H1 (cell line): Measurements from ENCODE around the gene RNASE1. TPM values are rescaled to one million over a fixed set of nuclear protein-coding genes. Genes with fewer than 3 reads are reported as not detected.

Experiments used
- CTCF ChIA-PET: fragments of 300-600 bp; sonication (Branson Sonifier 250); formaldehyde crosslinking; loops from one replicate; lab custom pipeline; 2021; ENCODE audit not compliant: partially characterized antibody; lab: Charles Lee
- POLR2A ChIA-PET: fragments of 300-600 bp; sonication (Branson Sonifier 250); formaldehyde crosslinking; loops from one replicate; lab custom pipeline; 2021; ENCODE audit warnings: inconsistent platforms; ENCODE audit not compliant: partially characterized antibody; lab: Charles Lee
- DNase-seq, 2 experiments: peaks; one replicate each; pipeline versions ENCODE4 v3.0.0 to v3.0.0-alpha.2; 2010 to 2022; ENCODE audit warnings: low spot score in 2 of 2, low read depth in 1 of 2, mixed read lengths in 1 of 2
- FAIRE-seq: peaks from 2 replicates; lab custom pipeline; 2011; peaks lifted over from hg19 to GRCh38; lab: Jason Lieb, UNC
- H2AFZ ChIP-seq: 2 replicates; pipeline ENCODE4 v1.8.1; 2012; ENCODE audit warnings: low read length, inconsistent platforms
- H2AK5ac ChIP-seq: 2 replicates; pipeline ENCODE4 v1.6.1; 2013; ENCODE audit warnings: low read depth, low read length
- H2BK120ac ChIP-seq: replicated peaks from 2 replicates; pipeline ENCODE3; 2013; ENCODE audit warnings: low read depth, low read length, inconsistent platforms
- H2BK12ac ChIP-seq: 2 replicates; pipeline ENCODE4 v1.6.1; 2013; ENCODE audit warnings: low read depth, low read length
- H2BK15ac ChIP-seq: 2 replicates; pipeline ENCODE4 v1.6.1; 2013; ENCODE audit warnings: low read length
- H2BK20ac ChIP-seq: 2 replicates; pipeline ENCODE4 v1.6.1; 2013; ENCODE audit warnings: low read length
- H2BK5ac ChIP-seq: 2 replicates; pipeline ENCODE4 v1.6.1; 2013; ENCODE audit warnings: low read depth, low read length
- H3K14ac ChIP-seq: 2 replicates; pipeline ENCODE4 v1.6.1; 2013; ENCODE audit warnings: inconsistent platforms; ENCODE audit not compliant: insufficient read length
- H3K18ac ChIP-seq: 2 replicates; pipeline ENCODE4 v1.6.1; 2013; ENCODE audit warnings: low read length; ENCODE audit errors: extremely low read depth
- H3K23ac ChIP-seq: 2 replicates; pipeline ENCODE4 v1.6.1; 2013; ENCODE audit warnings: inconsistent platforms; ENCODE audit not compliant: insufficient read length
- H3K23me2 ChIP-seq: 2 replicates; pipeline ENCODE4 v1.6.1; 2013; ENCODE audit warnings: low read depth, low read length
- H3K27ac ChIP-seq: 2 replicates; pipeline ENCODE4 v1.6.1; 2011; ENCODE audit warnings: low read depth, low read length, inconsistent platforms
- H3K27me3 ChIP-seq, 4 experiments: replicated peaks in 1 of 4; 1 replicate in 1 of 4; 2 replicates in 3 of 4; pipeline versions ENCODE4 v1.6.1 to v1.8.1; 2011 to 2013; ENCODE audit warnings: low read length in 3 of 4, mild to moderate bottlenecking in 3 of 4, inconsistent platforms in 2 of 4, mixed read lengths in 2 of 4, moderate library complexity in 1 of 4; ENCODE audit not compliant: control insufficient read depth in 3 of 4, insufficient read depth in 3 of 4; ENCODE audit errors: extremely low read depth in 1 of 4
- H3K36me3 ChIP-seq, 4 experiments: 2 replicates each; pipeline versions ENCODE4 v1.6.1 to v1.8.1; 2011 to 2013; ENCODE audit warnings: mild to moderate bottlenecking in 4 of 4, low read length in 3 of 4, moderate library complexity in 2 of 4, control low read depth in 1 of 4, inconsistent platforms in 1 of 4; ENCODE audit not compliant: insufficient read depth in 4 of 4, control insufficient read depth in 2 of 4
- H3K4ac ChIP-seq: replicated peaks from 2 replicates; pipeline ENCODE3; 2013; ENCODE audit warnings: low read length, low read depth, mixed read lengths, inconsistent platforms; ENCODE audit not compliant: insufficient read length
- H3K4me1 ChIP-seq, 4 experiments: replicated peaks in 1 of 4; 1 replicate in 1 of 4; 2 replicates in 3 of 4; pipeline versions ENCODE4 v1.6.1 to v1.8.1; 2011 to 2013; ENCODE audit warnings: low read length in 3 of 4, inconsistent platforms in 2 of 4, mixed read lengths in 1 of 4; ENCODE audit not compliant: insufficient read depth in 4 of 4, control insufficient read depth in 3 of 4
- H3K4me2 ChIP-seq, 2 experiments: 2 replicates each; pipeline versions ENCODE4 v1.6.1 to v1.8.1; 2011 to 2013; ENCODE audit warnings: low read depth in 2 of 2, low read length in 2 of 2, control low read depth in 1 of 2, inconsistent platforms in 1 of 2, mild to moderate bottlenecking in 1 of 2; ENCODE audit not compliant: insufficient read depth in 1 of 2
- H3K4me3 ChIP-seq, 4 experiments: fragments of 200-600, 300-600 bp in 1 of 4; sonication (generic), shearing (Covaris generic), sonication (Bioruptor Twin) in 1 of 4; 2 replicates each; pipeline versions ENCODE4 v1.5.1 to v1.8.1; 2011 to 2016; ENCODE audit warnings: low read length in 4 of 4, low read depth in 3 of 4, control low read depth in 2 of 4, inconsistent platforms in 2 of 4, mild to moderate bottlenecking in 2 of 4, mixed read lengths in 1 of 4, moderate library complexity in 1 of 4; ENCODE audit not compliant: insufficient read depth in 2 of 4; ENCODE audit errors: extremely low read depth in 1 of 4
- H3K56ac ChIP-seq: replicated peaks from 2 replicates; pipeline ENCODE3; 2013; ENCODE audit warnings: low read depth, mild to moderate bottlenecking, mixed read lengths, low read length, inconsistent platforms; ENCODE audit not compliant: insufficient read length
- H3K79me1 ChIP-seq: 2 replicates; pipeline ENCODE4 v1.6.1; 2013; ENCODE audit warnings: low read depth, low read length, control low read depth
- H3K79me2 ChIP-seq, 2 experiments: 2 replicates each; pipeline versions ENCODE4 v1.6.1 to v1.8.1; 2012 to 2013; ENCODE audit warnings: low read length in 2 of 2, mild to moderate bottlenecking in 2 of 2, inconsistent platforms in 1 of 2; ENCODE audit not compliant: insufficient read depth in 2 of 2, control insufficient read depth in 1 of 2
- H3K9ac ChIP-seq, 4 experiments: replicated peaks in 1 of 4; 1 replicate in 1 of 4; 2 replicates in 3 of 4; pipeline versions ENCODE4 v1.6.1 to v1.8.1; 2011 to 2013; ENCODE audit warnings: low read depth in 3 of 4, low read length in 3 of 4, control low read depth in 2 of 4, mild to moderate bottlenecking in 2 of 4, moderate library complexity in 2 of 4, inconsistent platforms in 1 of 4; ENCODE audit errors: extremely low read depth in 1 of 4
- H3K9me3 ChIP-seq, 2 experiments: 2 replicates each; pipeline versions ENCODE4 v1.6.1 to v1.8.1; 2012 to 2013; ENCODE audit warnings: mild to moderate bottlenecking in 2 of 2, moderate library complexity in 2 of 2, control low read depth in 1 of 2, inconsistent platforms in 1 of 2, low read depth in 1 of 2, low read length in 1 of 2, mixed read lengths in 1 of 2; ENCODE audit not compliant: insufficient read depth in 2 of 2
- H4K20me1 ChIP-seq, 2 experiments: replicated peaks in 1 of 2; 2 replicates each; pipeline versions ENCODE3 to v1.8.1; 2011 to 2013; ENCODE audit warnings: inconsistent platforms in 2 of 2, low read length in 2 of 2, mild to moderate bottlenecking in 1 of 2; ENCODE audit not compliant: insufficient read depth in 2 of 2, control insufficient read depth in 1 of 2
- H4K5ac ChIP-seq: 2 replicates; pipeline ENCODE4 v1.6.1; 2013; ENCODE audit warnings: low read length, low read depth, mixed read lengths, inconsistent platforms; ENCODE audit not compliant: insufficient read length
- H4K8ac ChIP-seq: 2 replicates; pipeline ENCODE4 v1.8.0; 2013; ENCODE audit warnings: mild to moderate bottlenecking, moderate library complexity, low read length, inconsistent platforms; ENCODE audit not compliant: insufficient read depth; ENCODE audit errors: extremely low read depth
- H4K91ac ChIP-seq: replicated peaks from 2 replicates; pipeline ENCODE3; 2013; ENCODE audit warnings: low read length, mixed read lengths, inconsistent platforms; ENCODE audit not compliant: insufficient read length
- RBBP5 ChIP-seq: IDR thresholded peaks from 2 replicates; pipeline ENCODE4 v1.7.1; 2012; ENCODE audit warnings: low read depth, mild to moderate bottlenecking, inconsistent platforms, low read length, moderate library complexity, borderline replicate concordance
- WGBS, 2 experiments: shearing (Covaris generic) in 1 of 2; methylation state at CpG; one replicate each; pipeline versions ENCODE4 v1.1.6 to v1.1.7; 2013 to 2015; ENCODE audit warnings: low lambda C conversion rate in 2 of 2, mixed read lengths in 2 of 2, inconsistent platforms in 1 of 2, low coverage in 1 of 2, missing lambda C conversion rate in 1 of 2; ENCODE audit not compliant: insufficient replicate concordance in 2 of 2, insufficient coverage in 1 of 2, insufficient read length in 1 of 2; ENCODE audit errors: extremely low coverage in 1 of 2, missing lambda C conversion rate in 1 of 2; 5-methylcytosine and 5-hydroxymethylcytosine counted together
- polyA plus RNA-seq, 7 experiments: library from polyadenylated mRNA; depleted of rRNA in 3 of 7; stranded (reverse) in 5 of 7; unstranded in 2 of 7; fragments of >200 nt in 5 of 7; fragments of 200-250 nt in 2 of 7; gene quantifications; 1 replicate in 5 of 7; 2 replicates in 1 of 7; 4 replicates in 1 of 7; pipeline versions ENCODE4 v1.2.1 to v1.2.3, GENCODE V29; 2011 to 2013; ENCODE audit warnings: missing spikeins in 2 of 7, mixed read lengths in 2 of 7
- total RNA-seq: library from RNA; stranded (reverse); fragmentation: NEBNext Ultra II Directional; extraction: Animal tissue kit (Norgen Biotek cat#: 25700); gene quantifications from 2 replicates; pipeline ENCODE4 v1.2.1, GENCODE V29; 2021

RNASE1 gene
- total and polyA plus RNA-seq, 2 of the 8 experiments (the other 6 are each of a cell fraction or from before 2014, with no cell fraction given): 2.2 to 13.4 TPM

DNA sequence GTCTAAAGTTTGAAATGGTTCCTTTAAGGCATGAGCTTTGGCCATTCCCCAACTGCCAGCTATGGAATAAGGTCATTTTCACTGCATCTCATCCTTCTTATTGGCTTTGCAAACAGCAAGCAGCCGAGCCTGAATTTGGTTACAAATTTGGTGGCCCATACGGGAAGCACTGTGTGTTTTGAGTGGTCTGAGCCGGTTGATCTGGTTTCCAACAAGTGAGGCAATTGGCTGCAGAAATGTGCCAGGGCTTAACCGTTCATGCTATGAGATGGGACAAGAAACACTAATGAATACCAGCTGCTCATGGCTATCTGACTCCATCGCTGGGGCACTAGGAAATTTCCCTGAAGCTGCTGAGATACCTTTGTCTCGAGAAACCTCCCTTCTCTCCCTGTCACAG, 47.6 kb downstream of the RNASE1 start:
- H2AFZ ChIP-seq: 0 out of 2 replicates have a peak overlapping the region, but pooled peaks have one; percentile 50
- H3K18ac ChIP-seq: no peak overlapping the region
- H3K56ac ChIP-seq: no peak overlapping the region
- no peak overlapping the region for H2AK5ac ChIP-seq
- H2BK5ac ChIP-seq: no peak overlapping the region
- no peak overlapping the region for H4K8ac ChIP-seq
- no peak overlapping the region for H3K4me2 ChIP-seq
- no peak overlapping the region for H3K4me3 ChIP-seq
- H3K36me3 ChIP-seq: no peaks in the 10 kb centered on the region
- H4K91ac ChIP-seq: no peak overlapping the region
- no peaks in the 10 kb centered on the region for H3K79me1 ChIP-seq
- no peak overlapping the region for H2BK15ac ChIP-seq
- no peak overlapping the region for H2BK120ac ChIP-seq
- no peak overlapping the region for H3K14ac ChIP-seq
- H3K9ac ChIP-seq: no peak overlapping the region
- H3K4me1 ChIP-seq: peaks cover 0 to 6% (median 1%) of the 10 kb centered on the region in 4 experiments; a peak in 4 of 7 replicates
- CTCF ChIA-PET: interaction anchor here (0.7 to 6.5 kb wide), 8 partner anchors 9 to 146 kb away, joined by 3 to 70 read pairs (median 4); partner anchors contain the start of genes EDDM3A and EDDM3B
- no peaks in the 10 kb centered on the region for H4K20me1 ChIP-seq
- no peaks in the 10 kb centered on the region for H3K23me2 ChIP-seq
- H3K4ac ChIP-seq: no peak overlapping the region
- no peaks in the 10 kb centered on the region for H3K79me2 ChIP-seq
- FAIRE-seq: no peak
- no peak for DNase-seq
- H3K27ac ChIP-seq: no peak overlapping the region
- WGBS, 2 experiments: 77% methylated on average over 6 of the region's 6 CpGs; no CpG with 5 or more reads in 1 of the 2 experiments
- H2BK20ac ChIP-seq: 0 out of 2 replicates have a peak overlapping the region, but pooled peaks have one; percentile 23
- H2BK12ac ChIP-seq: 0 out of 2 replicates have a peak overlapping the region, but pooled peaks have one; percentile 5
- POLR2A ChIA-PET: interaction anchor here (0.7 to 0.9 kb wide), 2 partner anchors 9 to 67 kb away, joined by 3 read pairs; no protein-coding TSS in a partner anchor
- no peak overlapping the region for H3K23ac ChIP-seq
- H4K5ac ChIP-seq: no peak overlapping the region
- H3K9me3 ChIP-seq: no peaks in the 10 kb centered on the region
- H3K27me3 ChIP-seq: no peaks in the 10 kb centered on the region
- no peak for TF ChIP-seq RBBP5
